Stimulated activated CD4-positive, alpha-beta T cell treated with anti-CD3 and anti-CD28 coated beads, Interleukin-2, amount 100 ng/mL, for 48 hours (primary cell): Measurements from ENCODE around the gene SLC2A9.
A peak's percentile ranks its signal among the peaks of the same experiment; 100 is the strongest.
"Not testable (repeated sequence)": the region's sequence is repeated elsewhere in the genome, so short reads cannot be mapped to it uniquely, and the experiment has no call there.

ENCODE experiments used
- DNase-seq, 2 donors: peaks; one replicate each; pipeline ENCODE4 v3.0.0-alpha.2; 2020

Gene SLC2A9

GRCh38 chr4:9923195-9923812, 98.0 kb downstream of the SLC2A9 start:
- no peak for DNase-seq

- DNase-seq, result no peak
Measured at GRCh38 chr4:9921326-9921725, 100.0 kb downstream of the SLC2A9 start.

GRCh38 chr4:9920029-9920428, 101.3 kb downstream of the SLC2A9 start:
- DNase-seq, result no peak

GRCh38 chr4:9919047-9919446, 102.2 kb downstream of the SLC2A9 start:
- DNase-seq, result no peak

- DNase-seq, result no peak
Measured at GRCh38 chr4:9918484-9918883, 102.8 kb downstream of the SLC2A9 start.

GRCh38 chr4:9916937-9917336, 104.4 kb downstream of the SLC2A9 start:
- DNase-seq, result no peak

GRCh38 chr4:9916346-9916745, 105.0 kb downstream of the SLC2A9 start:
- DNase-seq, result no peak

GRCh38 chr4:9913846-9914245, 107.5 kb downstream of the SLC2A9 start:
- DNase-seq, result no peak

- no peak for DNase-seq
Measured at GRCh38 chr4:9906996-9907395, 114.3 kb downstream of the SLC2A9 start.

- peak in 1 of 2 donors; percentile 2 for DNase-seq
Measured at GRCh38 chr4:9904976-9905587, 116.2 kb downstream of the SLC2A9 start.

- no peak for DNase-seq
Measured at GRCh38 chr4:9903317-9903716, 118.0 kb downstream of the SLC2A9 start.

GRCh38 chr4:9901257-9901656, 120.0 kb downstream of the SLC2A9 start:
- no peak for DNase-seq

GRCh38 chr4:9900633-9901032, 120.7 kb downstream of the SLC2A9 start:
- not testable (repeated sequence) for DNase-seq

GRCh38 chr4:9899306-9900055, 121.8 kb downstream of the SLC2A9 start:
- DNase-seq, result no peak

GRCh38 chr4:9898596-9899305, 122.5 kb downstream of the SLC2A9 start:
- no peak for DNase-seq

- no peak for DNase-seq
Measured at GRCh38 chr4:9895333-9895705, 126.0 kb downstream of the SLC2A9 start.

GRCh38 chr4:9894644-9895332, 126.5 kb downstream of the SLC2A9 start:
- DNase-seq, result no peak

- DNase-seq, result no peak
Measured at GRCh38 chr4:9893329-9894108, 127.8 kb downstream of the SLC2A9 start.

- DNase-seq, result no peak
Measured at GRCh38 chr4:9891740-9892139, 129.6 kb downstream of the SLC2A9 start.

- DNase-seq, result no peak
Measured at GRCh38 chr4:9891056-9891455, 130.2 kb downstream of the SLC2A9 start.

- no peak for DNase-seq
Measured at GRCh38 chr4:9889306-9889705, 132.0 kb downstream of the SLC2A9 start.

GRCh38 chr4:9885958-9886357, 135.3 kb downstream of the SLC2A9 start:
- DNase-seq, result no peak
